ENCODE measurements around the gene SEMA6A. TPM values are rescaled to one million over a fixed set of nuclear protein-coding genes. Genes with fewer than 3 reads are reported as not detected.

SEMA6A gene
- total and polyA plus RNA-seq, 9 of the 15 experiments (the other 6 are each of a cell fraction or from before 2014, with no cell fraction given), result 0.04 to 0.42 (median 0.18) TPM; not detected in 5

DNA sequence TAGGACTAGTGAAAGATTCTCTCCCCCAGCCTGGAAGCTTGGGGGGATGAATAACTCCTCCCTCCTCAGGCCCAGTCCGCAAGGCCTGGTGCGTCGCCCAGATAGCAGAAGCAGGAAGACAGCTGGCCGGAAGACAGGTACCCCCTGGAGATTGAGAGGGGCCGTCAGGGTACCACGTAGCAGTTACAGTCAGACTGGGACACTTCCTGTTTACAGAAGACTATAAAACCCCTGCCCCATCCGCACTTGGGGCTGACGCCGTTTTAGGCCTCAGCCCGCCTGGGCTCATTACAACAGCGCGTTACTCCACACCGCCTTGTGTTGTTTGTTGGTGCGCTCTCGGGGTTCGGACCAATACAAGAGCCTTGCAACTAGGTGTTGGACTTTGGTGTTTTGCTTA, 15.4 kb downstream of the SEMA6A start:
- H3K36me3 ChIP-seq (ENCODE audit: control insufficient read depth, insufficient read depth, low read length), result no peaks in the 10 kb centered on the region
- H3K9me1 ChIP-seq (ENCODE audit: control insufficient read depth, insufficient read depth, low read length), result no peaks in the 10 kb centered on the region
- TF ChIP-seq, protein P1, sequence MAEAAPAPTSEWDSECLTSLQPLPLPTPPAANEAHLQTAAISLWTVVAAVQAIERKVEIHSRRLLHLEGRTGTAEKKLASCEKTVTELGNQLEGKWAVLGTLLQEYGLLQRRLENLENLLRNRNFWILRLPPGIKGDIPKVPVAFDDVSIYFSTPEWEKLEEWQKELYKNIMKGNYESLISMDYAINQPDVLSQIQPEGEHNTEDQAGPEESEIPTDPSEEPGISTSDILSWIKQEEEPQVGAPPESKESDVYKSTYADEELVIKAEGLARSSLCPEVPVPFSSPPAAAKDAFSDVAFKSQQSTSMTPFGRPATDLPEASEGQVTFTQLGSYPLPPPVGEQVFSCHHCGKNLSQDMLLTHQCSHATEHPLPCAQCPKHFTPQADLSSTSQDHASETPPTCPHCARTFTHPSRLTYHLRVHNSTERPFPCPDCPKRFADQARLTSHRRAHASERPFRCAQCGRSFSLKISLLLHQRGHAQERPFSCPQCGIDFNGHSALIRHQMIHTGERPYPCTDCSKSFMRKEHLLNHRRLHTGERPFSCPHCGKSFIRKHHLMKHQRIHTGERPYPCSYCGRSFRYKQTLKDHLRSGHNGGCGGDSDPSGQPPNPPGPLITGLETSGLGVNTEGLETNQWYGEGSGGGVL (CRISPR knock-in tag; IDR thresholded peaks at IDR 0.05), result no peak
- TF ChIP-seq SRSF1 (IDR thresholded peaks at IDR 0.05; ENCODE audit: low read depth, low read length), result no peak
- TF ChIP-seq, protein P2, sequence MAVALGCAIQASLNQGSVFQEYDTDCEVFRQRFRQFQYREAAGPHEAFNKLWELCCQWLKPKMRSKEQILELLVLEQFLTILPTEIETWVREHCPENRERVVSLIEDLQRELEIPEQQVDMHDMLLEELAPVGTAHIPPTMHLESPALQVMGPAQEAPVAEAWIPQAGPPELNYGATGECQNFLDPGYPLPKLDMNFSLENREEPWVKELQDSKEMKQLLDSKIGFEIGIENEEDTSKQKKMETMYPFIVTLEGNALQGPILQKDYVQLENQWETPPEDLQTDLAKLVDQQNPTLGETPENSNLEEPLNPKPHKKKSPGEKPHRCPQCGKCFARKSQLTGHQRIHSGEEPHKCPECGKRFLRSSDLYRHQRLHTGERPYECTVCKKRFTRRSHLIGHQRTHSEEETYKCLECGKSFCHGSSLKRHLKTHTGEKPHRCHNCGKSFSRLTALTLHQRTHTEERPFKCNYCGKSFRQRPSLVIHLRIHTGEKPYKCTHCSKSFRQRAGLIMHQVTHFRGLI (CRISPR knock-in tag; IDR thresholded peaks at IDR 0.05), result no peak
- no peak for TF ChIP-seq NR3C1 (CRISPR knock-in tag; IDR thresholded peaks at IDR 0.05)
- TF ChIP-seq ZNF263 (CRISPR knock-in tag; IDR thresholded peaks at IDR 0.05; ENCODE audit: borderline replicate concordance), result no peak
- H3K4me3 ChIP-seq, result no peak overlapping the region
- no TSS peak for BruUV-seq (replicated peaks)
- 12% methylated on average over 15 of the region's 16 CpGs for WGBS (ENCODE audit: insufficient coverage, low coverage, missing lambda C conversion rate)
- no peaks in the 10 kb centered on the region for H4K20me1 ChIP-seq (replicated peaks; ENCODE audit: control insufficient read depth, insufficient read depth, low read length)
- in situ Hi-C loops (cut with MboI) (no loop called here), intact Hi-C loops (cut with micrococcal nuclease) (loop anchor here (10.0 kb wide), 1 partner anchor 424 kb away; no protein-coding TSS in a partner anchor)
- peak in 1 of 4 experiments; percentile 2 for DNase-seq (ENCODE audit: extremely low read depth in 1 of 4, low spot score in 3 of 4)
- no peak overlapping the region for H3K27ac ChIP-seq (ENCODE audit: extremely low read depth, low read depth, low read length)
- ChIA-PET POLR2A (no interaction called here), CTCF (ENCODE audit: low intra/inter-chr PET ratio) (no interaction called here)
- H3K9me3 ChIP-seq (replicated peaks; ENCODE audit: control insufficient read depth, insufficient read depth, low read depth, low read length), result no peaks in the 10 kb centered on the region
- no peaks in the 10 kb centered on the region for H3K79me2 ChIP-seq (ENCODE audit: control insufficient read depth, insufficient read depth, low read length)
- no peaks in the 10 kb centered on the region for H3K4me1 ChIP-seq (replicated peaks in 1 of 2; ENCODE audit: control insufficient read depth in 2 of 2, insufficient read depth in 2 of 2, low read length in 2 of 2)
- FAIRE-seq, result no peak
- H3K9ac ChIP-seq (ENCODE audit: insufficient read depth in 1 of 2, low read depth in 2 of 2, low read length in 2 of 2), result no peak overlapping the region
- H3K4me2 ChIP-seq (ENCODE audit: insufficient read depth, low read length), result no peak overlapping the region
- H3K27me3 ChIP-seq (ENCODE audit: control insufficient read depth in 2 of 2, insufficient read depth in 2 of 2, low read length in 2 of 2), result peaks cover 0 to 5% of the 10 kb centered on the region in 2 experiments; a peak in 1 of 5 replicates
- ATAC-seq, result no peak; the same call in 2 of the 3 replicates
- H2AFZ ChIP-seq (ENCODE audit: low read depth, low read length), result peak overlapping the region; percentile 45; the same call in 1 of the 2 replicates

All from K562 (cell line).